PC-9 (cell line): Measurements from ENCODE around the gene RIPOR2.

ENCODE experiments used
- EZH2 ChIP-seq: fragments of 200-600 bp; sonication (generic); IDR thresholded peaks from 2 replicates; pipeline ENCODE4 v1.8.0; 2017; ENCODE audit warnings: antibody characterized with exemption, low read depth
- TF ChIP-seq, protein P1 (sequence below): fragments of 200-600 bp; sonication (generic); conservative IDR thresholded peaks from 2 replicates; pipeline ENCODE4 v1.6.1; 2017; ENCODE audit warnings: mixed run types, antibody characterized with exemption, mild to moderate bottlenecking, moderate library complexity

DNA sequence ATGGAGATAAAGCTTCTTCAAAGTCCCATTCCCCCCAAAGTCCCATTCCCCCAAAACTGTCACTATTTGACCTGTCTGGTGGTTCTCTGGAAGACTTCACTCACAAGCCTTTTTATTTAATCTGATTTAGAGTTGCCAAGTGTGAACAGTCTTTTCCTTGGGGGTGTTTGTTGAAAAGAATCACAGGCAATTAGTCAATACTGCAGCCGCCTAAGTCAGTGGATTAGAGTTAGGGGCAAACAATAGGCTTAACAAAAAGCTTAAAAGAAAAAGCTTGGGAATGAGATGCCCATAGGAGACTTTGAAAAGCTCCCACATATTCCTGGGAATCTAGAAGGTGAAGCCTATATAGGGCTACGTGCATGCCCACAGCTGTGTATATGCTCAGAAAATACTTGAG is 8.0 kb upstream of the RIPOR2 start:
- TF ChIP-seq, protein P1, sequence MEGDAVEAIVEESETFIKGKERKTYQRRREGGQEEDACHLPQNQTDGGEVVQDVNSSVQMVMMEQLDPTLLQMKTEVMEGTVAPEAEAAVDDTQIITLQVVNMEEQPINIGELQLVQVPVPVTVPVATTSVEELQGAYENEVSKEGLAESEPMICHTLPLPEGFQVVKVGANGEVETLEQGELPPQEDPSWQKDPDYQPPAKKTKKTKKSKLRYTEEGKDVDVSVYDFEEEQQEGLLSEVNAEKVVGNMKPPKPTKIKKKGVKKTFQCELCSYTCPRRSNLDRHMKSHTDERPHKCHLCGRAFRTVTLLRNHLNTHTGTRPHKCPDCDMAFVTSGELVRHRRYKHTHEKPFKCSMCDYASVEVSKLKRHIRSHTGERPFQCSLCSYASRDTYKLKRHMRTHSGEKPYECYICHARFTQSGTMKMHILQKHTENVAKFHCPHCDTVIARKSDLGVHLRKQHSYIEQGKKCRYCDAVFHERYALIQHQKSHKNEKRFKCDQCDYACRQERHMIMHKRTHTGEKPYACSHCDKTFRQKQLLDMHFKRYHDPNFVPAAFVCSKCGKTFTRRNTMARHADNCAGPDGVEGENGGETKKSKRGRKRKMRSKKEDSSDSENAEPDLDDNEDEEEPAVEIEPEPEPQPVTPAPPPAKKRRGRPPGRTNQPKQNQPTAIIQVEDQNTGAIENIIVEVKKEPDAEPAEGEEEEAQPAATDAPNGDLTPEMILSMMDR, result no peak
- TF ChIP-seq EZH2, result no peak
